ENCODE measurements around the gene PSPH.
"Not testable (repeated sequence)": the region's sequence is repeated elsewhere in the genome, so short reads cannot be mapped to it uniquely, and the experiment has no call there.

The PSPH gene

GRCh38 chr7:56092789-56093531 lies 41.7 kb upstream of the PSPH start, which contains the start of gene PHKG1:
PHKG1 (minus strand) TSS chr7:56092952; CDS start chr7:56088941, 4,011 bp downstream.
- no peak for TF ChIP-seq CTCF (conservative IDR thresholded peaks at IDR 0.05; ENCODE audit: low read depth, low read length)
- Histone ChIP-seq H3K4me3 (IDR thresholded peaks at IDR 0.05; ENCODE audit: insufficient read depth, low read depth, low read length) (no peak within 1 kb of the TSS), H4K20me1 (ENCODE audit: insufficient read depth) (no peaks in the 10 kb centered on the region), H3K9ac (no peak within 1 kb of the TSS), H3K79me2 (ENCODE audit: insufficient read depth, low read depth) (no peaks in the 10 kb centered on the region), H2AFZ (ENCODE audit: low read depth) (no peak within 1 kb of the TSS), H3K4me2 (no peak within 1 kb of the TSS), H3K36me3 (ENCODE audit: insufficient read depth) (no peaks in the 10 kb centered on the region), H3K27me3 (ENCODE audit: insufficient read depth, low read depth) (no peaks in the 10 kb centered on the region), H3K27ac (no peak within 1 kb of the TSS), H3K4me1 (ENCODE audit: low read depth, poor library complexity, severe bottlenecking) (peaks cover 21% of the 10 kb centered on the region)

GRCh38 chr7:56092388-56092787 lies 41.1 kb upstream of the PSPH start:
- not testable (repeated sequence) for H3K4me2 ChIP-seq; H4K20me1 ChIP-seq (ENCODE audit: insufficient read depth); H2AFZ ChIP-seq (ENCODE audit: low read depth); H3K36me3 ChIP-seq (ENCODE audit: insufficient read depth); H3K79me2 ChIP-seq (ENCODE audit: insufficient read depth, low read depth); H3K27ac ChIP-seq; H3K27me3 ChIP-seq (ENCODE audit: insufficient read depth, low read depth); H3K4me3 ChIP-seq (IDR thresholded peaks at IDR 0.05; ENCODE audit: insufficient read depth, low read depth, low read length); H3K9ac ChIP-seq
- peaks cover 15% of the 10 kb centered on the region for H3K4me1 ChIP-seq (ENCODE audit: low read depth, poor library complexity, severe bottlenecking)

- no peak overlapping the region for H3K9ac ChIP-seq
- H4K20me1 ChIP-seq (ENCODE audit: insufficient read depth): no peaks in the 10 kb centered on the region
- no peak overlapping the region for H3K4me3 ChIP-seq (IDR thresholded peaks at IDR 0.05; ENCODE audit: insufficient read depth, low read depth, low read length)
- peaks cover 7% of the 10 kb centered on the region for H3K4me1 ChIP-seq (ENCODE audit: low read depth, poor library complexity, severe bottlenecking)
- no peak overlapping the region for H3K27ac ChIP-seq
- H3K36me3 ChIP-seq (ENCODE audit: insufficient read depth): no peaks in the 10 kb centered on the region
- no peak for TF ChIP-seq CTCF (conservative IDR thresholded peaks at IDR 0.05; ENCODE audit: low read depth, low read length)
- no peaks in the 10 kb centered on the region for H3K27me3 ChIP-seq (ENCODE audit: insufficient read depth, low read depth)
- no peak overlapping the region for H3K4me2 ChIP-seq
- H3K79me2 ChIP-seq (ENCODE audit: insufficient read depth, low read depth): no peaks in the 10 kb centered on the region
- no peak overlapping the region for H2AFZ ChIP-seq (ENCODE audit: low read depth)
Observed at GRCh38 chr7:56091591-56091990, 40.3 kb upstream of the PSPH start.

- Histone ChIP-seq H3K79me2 (ENCODE audit: insufficient read depth, low read depth) (no peaks in the 10 kb centered on the region), H2AFZ (ENCODE audit: low read depth) (no peak overlapping the region), H3K27ac (no peak overlapping the region), H3K36me3 (ENCODE audit: insufficient read depth) (no peaks in the 10 kb centered on the region), H4K20me1 (ENCODE audit: insufficient read depth) (no peaks in the 10 kb centered on the region), H3K9ac (no peak overlapping the region), H3K27me3 (ENCODE audit: insufficient read depth, low read depth) (no peaks in the 10 kb centered on the region), H3K4me1 (ENCODE audit: low read depth, poor library complexity, severe bottlenecking) (no peaks in the 10 kb centered on the region), H3K4me3 (IDR thresholded peaks at IDR 0.05; ENCODE audit: insufficient read depth, low read depth, low read length) (no peak overlapping the region), H3K4me2 (no peak overlapping the region)
- no peak for TF ChIP-seq CTCF (conservative IDR thresholded peaks at IDR 0.05; ENCODE audit: low read depth, low read length)
Observed at GRCh38 chr7:56087445-56087844, 36.2 kb upstream of the PSPH start.

- H4K20me1 ChIP-seq (ENCODE audit: insufficient read depth): no peaks in the 10 kb centered on the region
- H3K4me2 ChIP-seq: no peak overlapping the region
- H2AFZ ChIP-seq (ENCODE audit: low read depth): no peak overlapping the region
- H3K79me2 ChIP-seq (ENCODE audit: insufficient read depth, low read depth): no peaks in the 10 kb centered on the region
- H3K27ac ChIP-seq: no peak overlapping the region
- no peaks in the 10 kb centered on the region for H3K4me1 ChIP-seq (ENCODE audit: low read depth, poor library complexity, severe bottlenecking)
- H3K9ac ChIP-seq: no peak overlapping the region
- no peak overlapping the region for H3K4me3 ChIP-seq (IDR thresholded peaks at IDR 0.05; ENCODE audit: insufficient read depth, low read depth, low read length)
- H3K27me3 ChIP-seq (ENCODE audit: insufficient read depth, low read depth): no peaks in the 10 kb centered on the region
- no peak for TF ChIP-seq CTCF (conservative IDR thresholded peaks at IDR 0.05; ENCODE audit: low read depth, low read length)
- no peaks in the 10 kb centered on the region for H3K36me3 ChIP-seq (ENCODE audit: insufficient read depth)
Observed at GRCh38 chr7:56086761-56087160, 35.5 kb upstream of the PSPH start.
